Panc1 (cell line): Measurements from ENCODE around the gene KDF1. TPM values are rescaled to one million over a fixed set of nuclear protein-coding genes. Genes with fewer than 3 reads are reported as not detected.

ENCODE experiments used
- ATAC-seq: fragments of 200-7000 bp; cut with Tn5 transposase; 2 replicates; pipeline ENCODE4 v1.9.1; 2020; ENCODE audit warnings: mild to moderate bottlenecking, moderate library complexity
- BruUV-seq: library from RNA; stranded (reverse); fragments of 400-500 nt; replicated peaks from 2 replicates; lab custom pipeline; 2021; lab: Mats Ljungman, UMichigan
- CTCF ChIA-PET: fragments of 300-600 bp; sonication (Branson Sonifier 250); formaldehyde crosslinking; loops from one replicate; lab custom pipeline; 2022; ENCODE audit warnings: antibody characterized with exemption; lab: Charles Lee
- POLR2A ChIA-PET: fragments of 300-600 bp; sonication (Branson Sonifier 250); formaldehyde crosslinking; loops from one replicate; lab custom pipeline; 2022; ENCODE audit warnings: antibody characterized with exemption; lab: Charles Lee
- DNase-seq: peaks from one replicate; pipeline ENCODE4 v3.0.0-alpha.2; 2010; ENCODE audit warnings: low read depth, low spot score
- H3K27ac ChIP-seq: 2 replicates; pipeline ENCODE4 v1.5.1; 2011; ENCODE audit warnings: mild to moderate bottlenecking, low read length, inconsistent platforms
- H3K27me3 ChIP-seq: fragments of 200-500 bp; sonication (Bioruptor generic); 2 replicates; pipeline ENCODE4 v1.6.0; 2014; ENCODE audit warnings: low read length, inconsistent platforms; ENCODE audit not compliant: control insufficient read depth, insufficient read depth
- H3K36me3 ChIP-seq: fragments of 200-500 bp; sonication (Bioruptor generic); 2 replicates; pipeline ENCODE4 v1.5.1; 2014; ENCODE audit warnings: inconsistent platforms, mild to moderate bottlenecking, low read length, moderate library complexity; ENCODE audit not compliant: control insufficient read depth, insufficient read depth
- H3K4me1 ChIP-seq: 2 replicates; pipeline ENCODE4 v1.5.1; 2011; ENCODE audit warnings: inconsistent platforms, mild to moderate bottlenecking, low read length, moderate library complexity; ENCODE audit not compliant: control insufficient read depth, insufficient read depth
- H3K4me3 ChIP-seq, 2 experiments: 2 replicates each; pipeline ENCODE4 v1.5.1; 2011 to 2012; ENCODE audit warnings: low read depth in 2 of 2, low read length in 2 of 2, mild to moderate bottlenecking in 2 of 2, inconsistent platforms in 1 of 2, moderate library complexity in 1 of 2
- H3K9me3 ChIP-seq: fragments of 200-500 bp; sonication (Bioruptor generic); 2 replicates; pipeline ENCODE4 v1.5.1; 2014; ENCODE audit warnings: low read depth, mild to moderate bottlenecking, inconsistent platforms, low read length, moderate library complexity; ENCODE audit not compliant: control insufficient read depth, insufficient read depth
- POLR2AphosphoS5 ChIP-seq: IDR thresholded peaks from 2 replicates; pipeline ENCODE4 v1.6.1; 2012; ENCODE audit warnings: mild to moderate bottlenecking, low read depth, low read length, moderate library complexity
- REST ChIP-seq, 2 experiments: IDR thresholded peaks; 2 replicates each; pipeline ENCODE4 v1.6.1; 2011 to 2012; ENCODE audit warnings: low read depth in 2 of 2, control low read depth in 1 of 2, low read length in 1 of 2, mild to moderate bottlenecking in 1 of 2, moderate library complexity in 1 of 2; ENCODE audit not compliant: insufficient read depth in 1 of 2
- SIN3A ChIP-seq: IDR thresholded peaks from 2 replicates; pipeline ENCODE4 v1.6.1; 2012; ENCODE audit warnings: low read depth, mild to moderate bottlenecking, low read length, moderate library complexity, borderline replicate concordance; ENCODE audit not compliant: insufficient read depth
- TCF7L2 ChIP-seq: IDR thresholded peaks from 2 replicates; pipeline ENCODE4 v1.6.1; 2011; ENCODE audit warnings: mild to moderate bottlenecking, low read depth, low read length, inconsistent platforms
- in situ Hi-C: cut with HindIII; loops from 2 replicates; pipeline ENCODE4 v1.10.0; 2016; ENCODE audit warnings: low sequenced_read_pairs, low pct_unique_long_range_greater_than_20kb
- intact Hi-C: fragments of 100-400 bp; cut with micrococcal nuclease; formaldehyde crosslinking; loops from one replicate; pipeline ENCODE4 v1.10.0; 2022; ENCODE audit not compliant: unreplicated experiment
- total RNA-seq: library from RNA; stranded (reverse); gene quantifications from one replicate; pipeline ENCODE4 v1.2.1, GENCODE V29; 2021; ENCODE audit not compliant: unreplicated experiment
- TF ChIP-seq, protein P1 (sequence below): fragments of 450-650 bp; IDR thresholded peaks from 2 replicates; pipeline ENCODE4 v1.5.1; 2017; ENCODE audit warnings: mild to moderate bottlenecking

KDF1 gene
- total RNA-seq, 1 experiment from 2014 or later, result 3.2 TPM

DNA sequence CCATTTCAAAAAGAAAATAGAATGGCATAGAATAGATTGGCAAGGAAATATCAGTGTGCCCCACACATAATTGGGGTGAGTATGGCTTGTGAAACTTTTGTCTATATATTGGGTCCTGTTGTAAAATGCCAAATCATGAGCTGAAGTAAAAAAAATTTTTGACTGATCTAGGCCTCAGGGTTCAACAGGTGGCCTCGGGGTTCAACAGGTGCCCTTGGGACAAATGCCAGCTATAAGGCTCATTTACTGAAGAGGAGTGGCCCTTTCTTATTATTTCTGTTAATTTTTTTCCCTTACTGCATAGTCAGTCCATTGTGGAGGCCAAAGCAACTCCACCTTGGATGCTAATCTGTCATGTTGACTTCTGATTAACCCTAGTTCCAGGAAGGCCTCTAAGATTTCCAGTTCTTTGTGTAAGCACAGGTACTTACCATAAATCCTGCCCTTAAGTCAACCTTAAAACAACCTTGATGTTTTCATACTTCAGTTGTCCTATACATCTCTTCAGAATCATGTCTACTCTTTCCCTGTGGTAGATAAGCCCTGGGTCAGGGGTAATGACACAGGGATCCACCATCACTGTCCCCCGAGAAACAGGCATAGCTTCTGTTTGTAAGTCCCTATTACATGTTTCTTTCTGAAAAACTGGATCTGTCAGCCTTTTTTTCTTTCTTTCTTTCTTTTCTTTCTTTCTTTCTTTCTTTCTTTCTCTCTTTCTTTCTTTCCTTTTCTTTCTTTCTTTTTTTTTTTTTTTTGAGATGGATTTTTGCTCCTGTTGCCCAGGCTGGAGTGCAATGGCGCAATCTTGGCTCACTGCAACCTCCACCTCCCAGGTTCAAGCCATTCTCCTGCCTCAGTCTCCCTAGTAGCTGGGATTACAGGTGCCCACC lies 16.6 kb upstream of the KDF1 start:
- Histone ChIP-seq H3K27ac (no peak overlapping the region), H3K4me1 (0 out of 2 replicates have a peak, but pooled peaks cover 3% of the 10 kb centered on the region), H3K9me3 (no peaks in the 10 kb centered on the region), H3K4me3 (no peak overlapping the region), H3K36me3 (no peaks in the 10 kb centered on the region), H3K27me3 (no peaks in the 10 kb centered on the region)
- ChIA-PET POLR2A (no interaction called here), CTCF (no interaction called here)
- BruUV-seq, result no TSS peak
- in situ Hi-C loops (no loop called here), intact Hi-C loops (no loop called here)
- no peak for ATAC-seq
- DNase-seq, result no peak
- TF ChIP-seq TCF7L2, result no peak

DNA sequence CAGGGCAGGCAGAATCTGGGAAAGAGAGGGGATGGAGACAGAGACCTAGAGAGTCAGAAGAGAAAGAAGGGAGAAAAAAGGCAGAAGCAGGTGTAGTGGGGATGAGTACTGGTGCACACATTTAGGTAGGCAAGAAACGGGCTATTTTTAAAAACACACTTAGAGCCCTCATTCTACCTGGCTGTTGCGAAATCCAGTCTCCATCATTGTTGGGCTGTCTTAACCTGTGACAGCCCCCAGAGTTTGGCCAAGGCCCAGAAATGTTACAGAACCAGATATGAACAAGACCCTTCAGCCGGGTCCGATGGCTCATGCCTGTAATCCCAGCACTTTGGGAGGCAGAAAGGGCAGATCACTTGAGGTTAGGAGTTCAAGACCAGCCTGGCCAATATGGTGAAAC lies 12.6 kb upstream of the KDF1 start:
- intact Hi-C loops, result no loop called here
- TF ChIP-seq TCF7L2 (no peak), POLR2AphosphoS5 (no peak), REST (IDR thresholded peaks at IDR 0.05; ENCODE audit: insufficient read depth in 1 of 2, low read depth in 2 of 2, low read length in 1 of 2) (no peak), SIN3A (no peak)
- TF ChIP-seq, protein P1, sequence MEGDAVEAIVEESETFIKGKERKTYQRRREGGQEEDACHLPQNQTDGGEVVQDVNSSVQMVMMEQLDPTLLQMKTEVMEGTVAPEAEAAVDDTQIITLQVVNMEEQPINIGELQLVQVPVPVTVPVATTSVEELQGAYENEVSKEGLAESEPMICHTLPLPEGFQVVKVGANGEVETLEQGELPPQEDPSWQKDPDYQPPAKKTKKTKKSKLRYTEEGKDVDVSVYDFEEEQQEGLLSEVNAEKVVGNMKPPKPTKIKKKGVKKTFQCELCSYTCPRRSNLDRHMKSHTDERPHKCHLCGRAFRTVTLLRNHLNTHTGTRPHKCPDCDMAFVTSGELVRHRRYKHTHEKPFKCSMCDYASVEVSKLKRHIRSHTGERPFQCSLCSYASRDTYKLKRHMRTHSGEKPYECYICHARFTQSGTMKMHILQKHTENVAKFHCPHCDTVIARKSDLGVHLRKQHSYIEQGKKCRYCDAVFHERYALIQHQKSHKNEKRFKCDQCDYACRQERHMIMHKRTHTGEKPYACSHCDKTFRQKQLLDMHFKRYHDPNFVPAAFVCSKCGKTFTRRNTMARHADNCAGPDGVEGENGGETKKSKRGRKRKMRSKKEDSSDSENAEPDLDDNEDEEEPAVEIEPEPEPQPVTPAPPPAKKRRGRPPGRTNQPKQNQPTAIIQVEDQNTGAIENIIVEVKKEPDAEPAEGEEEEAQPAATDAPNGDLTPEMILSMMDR, result no peak
- in situ Hi-C loops, result no loop called here
- no TSS peak for BruUV-seq
- CTCF ChIA-PET, result no interaction called here
- ATAC-seq, result no peak
- no peaks in the 10 kb centered on the region for H3K27me3 ChIP-seq
- no peak overlapping the region for H3K4me3 ChIP-seq
- no peaks in the 10 kb centered on the region for H3K36me3 ChIP-seq
- no peak overlapping the region for H3K27ac ChIP-seq
- POLR2A ChIA-PET, result no interaction called here
- no peaks in the 10 kb centered on the region for H3K9me3 ChIP-seq
- H3K4me1 ChIP-seq, result 0 out of 2 replicates have a peak, but pooled peaks cover 3% of the 10 kb centered on the region
- no peak for DNase-seq

DNA sequence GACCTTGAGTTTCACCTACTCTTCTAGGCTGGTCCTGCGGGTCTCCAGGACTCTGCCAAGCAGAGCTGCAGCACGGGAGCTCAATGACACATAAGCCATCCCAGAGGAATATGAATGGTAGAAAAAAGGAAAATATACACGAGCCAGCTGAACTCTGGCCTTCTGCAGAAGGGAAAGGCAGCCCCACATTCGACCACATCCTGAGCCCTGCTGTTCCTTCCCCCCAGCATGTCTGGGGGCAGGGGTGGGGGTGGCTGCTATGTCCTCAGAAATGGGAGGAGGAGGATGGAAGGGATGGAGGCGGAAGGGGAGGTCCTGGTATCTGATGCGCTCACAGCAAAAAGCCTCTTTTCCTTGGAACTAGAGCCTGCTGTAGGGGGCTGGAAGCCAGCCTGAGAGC lies 12.1 kb upstream of the KDF1 start:
- Histone ChIP-seq H3K27ac (no peak overlapping the region), H3K4me1 (0 out of 2 replicates have a peak, but pooled peaks cover 3% of the 10 kb centered on the region), H3K27me3 (no peaks in the 10 kb centered on the region), H3K9me3 (no peaks in the 10 kb centered on the region), H3K4me3 (no peak overlapping the region), H3K36me3 (no peaks in the 10 kb centered on the region)
- no peak for DNase-seq
- peak; percentile 42; the same call in 1 of the 2 replicates for ATAC-seq
- in situ Hi-C loops (no loop called here), intact Hi-C loops (no loop called here)
- no TSS peak for BruUV-seq
- no peak for TF ChIP-seq REST (IDR thresholded peaks at IDR 0.05; ENCODE audit: insufficient read depth in 1 of 2, low read depth in 2 of 2, low read length in 1 of 2)
- no peak for TF ChIP-seq SIN3A
- TF ChIP-seq POLR2AphosphoS5, result no peak
- TF ChIP-seq, protein P1, result no peak
- no peak for TF ChIP-seq TCF7L2
- POLR2A ChIA-PET, result no interaction called here
- CTCF ChIA-PET, result no interaction called here
